WTC11 (cell line): ENCODE measurements around the gene FGFR2. TPM values are rescaled to one million over a fixed set of nuclear protein-coding genes. Genes with fewer than 3 reads are reported as not detected.

Source experiments
- ATAC-seq: fragments of 200-7000 bp; cut with Tn5 transposase; 2 replicates; pipeline ENCODE4 v1.10.0; 2021; ENCODE audit warnings: mild to moderate bottlenecking, moderate library complexity
- CTCF ChIA-PET: fragments of 300-600 bp; sonication (Branson Sonifier 250); formaldehyde crosslinking; loops from one replicate; lab custom pipeline; 2021; ENCODE audit warnings: antibody characterized with exemption; lab: Charles Lee
- POLR2A ChIA-PET: fragments of 350-600 bp; sonication (Branson Sonifier 250); formaldehyde crosslinking; loops from one replicate; lab custom pipeline; 2021; ENCODE audit warnings: antibody characterized with exemption; lab: Charles Lee
- DNase-seq: peaks from one replicate; pipeline ENCODE4 v3.0.0; 2021; ENCODE audit warnings: low spot score
- H3K27ac Mint-ChIP-seq: 2 replicates; pipeline ENCODE4 v1.8.0; 2021; ENCODE audit warnings: mixed read lengths
- H3K27me3 Mint-ChIP-seq: 2 replicates; pipeline ENCODE4 v1.8.0; 2021; ENCODE audit warnings: low read depth, mild to moderate bottlenecking, moderate library complexity, mixed read lengths
- H3K36me3 Mint-ChIP-seq: 2 replicates; pipeline ENCODE4 v1.8.0; 2021; ENCODE audit warnings: mixed read lengths
- H3K4me1 Mint-ChIP-seq: 2 replicates; pipeline ENCODE4 v1.8.0; 2022; ENCODE audit warnings: mixed read lengths
- H3K4me3 Mint-ChIP-seq: 2 replicates; pipeline ENCODE4 v1.8.0; 2021; ENCODE audit warnings: mild to moderate bottlenecking, moderate library complexity, mixed read lengths
- H3K9me3 Mint-ChIP-seq: 2 replicates; pipeline ENCODE4 v1.8.0; 2021; ENCODE audit warnings: mixed read lengths
- ATF2 ChIP-seq: sonication (generic); formaldehyde crosslinking; IDR thresholded peaks from 2 replicates; pipeline ENCODE4 v1.8.1; 2022; ENCODE audit warnings: low read depth, missing genetic modification reagents, borderline replicate concordance
- ELF4 ChIP-seq: sonication (generic); formaldehyde crosslinking; IDR thresholded peaks from 2 replicates; pipeline ENCODE4 v1.8.1; 2022; ENCODE audit warnings: low read depth, mild to moderate bottlenecking, moderate library complexity, missing genetic modification reagents
- HMGXB4 ChIP-seq: sonication (generic); formaldehyde crosslinking; IDR thresholded peaks from 2 replicates; pipeline ENCODE4 v1.8.1; 2023; ENCODE audit warnings: mild to moderate bottlenecking, moderate library complexity, missing genetic modification reagents
- KAT7 ChIP-seq: sonication (generic); formaldehyde crosslinking; IDR thresholded peaks from 2 replicates; pipeline ENCODE4 v1.8.1; 2023; ENCODE audit warnings: missing genetic modification reagents, mild to moderate bottlenecking, borderline replicate concordance
- NFYB ChIP-seq: sonication (generic); formaldehyde crosslinking; conservative IDR thresholded peaks from 2 replicates; pipeline ENCODE4 v1.8.0; 2022; ENCODE audit warnings: low read depth, missing genetic modification reagents
- NR3C1 ChIP-seq: sonication (generic); formaldehyde crosslinking; conservative IDR thresholded peaks from 2 replicates; pipeline ENCODE4 v1.8.1; 2023; ENCODE audit warnings: low read depth, mild to moderate bottlenecking, missing genetic modification reagents
- TCF7 ChIP-seq: sonication (generic); formaldehyde crosslinking; IDR thresholded peaks from 2 replicates; pipeline ENCODE4 v1.8.0; 2022; ENCODE audit warnings: mild to moderate bottlenecking, low read depth, missing genetic modification reagents, moderate library complexity
- ZNF232 ChIP-seq: sonication (generic); formaldehyde crosslinking; IDR thresholded peaks from 2 replicates; pipeline ENCODE4 v1.8.0; 2022; ENCODE audit warnings: mild to moderate bottlenecking, missing genetic modification reagents
- ZNF416 ChIP-seq: fragments of 250-450 bp; sonication (Bioruptor Pico); IDR thresholded peaks from 2 replicates; pipeline ENCODE4 v1.9.0; 2021; ENCODE audit warnings: mild to moderate bottlenecking, inconsistent platforms
- ZNF671 ChIP-seq: fragments of 250-450 bp; sonication (Bioruptor Pico); IDR thresholded peaks from 2 replicates; pipeline ENCODE4 v1.8.0; 2021; ENCODE audit warnings: mild to moderate bottlenecking
- ZSCAN18 ChIP-seq: fragments of 250-450 bp; sonication (Bioruptor Pico); IDR thresholded peaks from 2 replicates; pipeline ENCODE4 v2.1.2; 2022; ENCODE audit warnings: mild to moderate bottlenecking, moderate library complexity
- total RNA-seq: library from RNA; stranded (reverse); gene quantifications from 3 replicates; pipeline ENCODE4 v1.2.3, GENCODE V29; 2021
- TF ChIP-seq, protein P1 (sequence below): fragments of 250-450 bp; sonication (Bioruptor Pico); IDR thresholded peaks from 2 replicates; pipeline ENCODE4 v1.9.0; 2021; ENCODE audit warnings: mild to moderate bottlenecking, borderline replicate concordance
- TF ChIP-seq, protein P2 (sequence below): sonication (generic); formaldehyde crosslinking; IDR thresholded peaks from 2 replicates; pipeline ENCODE4 v1.8.1; 2023; ENCODE audit warnings: mild to moderate bottlenecking, missing genetic modification reagents, borderline replicate concordance

Gene FGFR2
- total RNA-seq, 1 experiment from 2014 or later: 95.0 TPM

- TF ChIP-seq, protein P1, sequence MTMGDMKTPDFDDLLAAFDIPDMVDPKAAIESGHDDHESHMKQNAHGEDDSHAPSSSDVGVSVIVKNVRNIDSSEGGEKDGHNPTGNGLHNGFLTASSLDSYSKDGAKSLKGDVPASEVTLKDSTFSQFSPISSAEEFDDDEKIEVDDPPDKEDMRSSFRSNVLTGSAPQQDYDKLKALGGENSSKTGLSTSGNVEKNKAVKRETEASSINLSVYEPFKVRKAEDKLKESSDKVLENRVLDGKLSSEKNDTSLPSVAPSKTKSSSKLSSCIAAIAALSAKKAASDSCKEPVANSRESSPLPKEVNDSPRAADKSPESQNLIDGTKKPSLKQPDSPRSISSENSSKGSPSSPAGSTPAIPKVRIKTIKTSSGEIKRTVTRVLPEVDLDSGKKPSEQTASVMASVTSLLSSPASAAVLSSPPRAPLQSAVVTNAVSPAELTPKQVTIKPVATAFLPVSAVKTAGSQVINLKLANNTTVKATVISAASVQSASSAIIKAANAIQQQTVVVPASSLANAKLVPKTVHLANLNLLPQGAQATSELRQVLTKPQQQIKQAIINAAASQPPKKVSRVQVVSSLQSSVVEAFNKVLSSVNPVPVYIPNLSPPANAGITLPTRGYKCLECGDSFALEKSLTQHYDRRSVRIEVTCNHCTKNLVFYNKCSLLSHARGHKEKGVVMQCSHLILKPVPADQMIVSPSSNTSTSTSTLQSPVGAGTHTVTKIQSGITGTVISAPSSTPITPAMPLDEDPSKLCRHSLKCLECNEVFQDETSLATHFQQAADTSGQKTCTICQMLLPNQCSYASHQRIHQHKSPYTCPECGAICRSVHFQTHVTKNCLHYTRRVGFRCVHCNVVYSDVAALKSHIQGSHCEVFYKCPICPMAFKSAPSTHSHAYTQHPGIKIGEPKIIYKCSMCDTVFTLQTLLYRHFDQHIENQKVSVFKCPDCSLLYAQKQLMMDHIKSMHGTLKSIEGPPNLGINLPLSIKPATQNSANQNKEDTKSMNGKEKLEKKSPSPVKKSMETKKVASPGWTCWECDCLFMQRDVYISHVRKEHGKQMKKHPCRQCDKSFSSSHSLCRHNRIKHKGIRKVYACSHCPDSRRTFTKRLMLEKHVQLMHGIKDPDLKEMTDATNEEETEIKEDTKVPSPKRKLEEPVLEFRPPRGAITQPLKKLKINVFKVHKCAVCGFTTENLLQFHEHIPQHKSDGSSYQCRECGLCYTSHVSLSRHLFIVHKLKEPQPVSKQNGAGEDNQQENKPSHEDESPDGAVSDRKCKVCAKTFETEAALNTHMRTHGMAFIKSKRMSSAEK (CRISPR knock-in tag): no peak
- TF ChIP-seq TCF7 (CRISPR knock-in tag) (no peak), ZNF232 (CRISPR knock-in tag) (no peak), NR3C1 (CRISPR knock-in tag) (no peak), KAT7 (CRISPR knock-in tag) (no peak), ELF4 (no peak), NFYB (CRISPR knock-in tag) (no peak), ZNF416 (CRISPR knock-in tag) (no peak)
- TF ChIP-seq, all 79 proteins: peak for 0
Measured at GRCh38 chr10:121514141-121514865, 83.9 kb downstream of the FGFR2 start (continued).

GRCh38 chr10:121511943-121512342 is 86.3 kb downstream of the FGFR2 start:
- H3K27me3 Mint-ChIP-seq: no peaks in the 10 kb centered on the region
- peak overlapping the region; percentile 29; the same call in 1 of the 2 replicates for H3K27ac Mint-ChIP-seq
- no peak for TF ChIP-seq ZSCAN18 (CRISPR knock-in tag)
- no peak for TF ChIP-seq ATF2 (CRISPR knock-in tag)
- TF ChIP-seq ZNF671: no peak
- no peak for TF ChIP-seq HMGXB4 (CRISPR knock-in tag)
- TF ChIP-seq, protein P2, sequence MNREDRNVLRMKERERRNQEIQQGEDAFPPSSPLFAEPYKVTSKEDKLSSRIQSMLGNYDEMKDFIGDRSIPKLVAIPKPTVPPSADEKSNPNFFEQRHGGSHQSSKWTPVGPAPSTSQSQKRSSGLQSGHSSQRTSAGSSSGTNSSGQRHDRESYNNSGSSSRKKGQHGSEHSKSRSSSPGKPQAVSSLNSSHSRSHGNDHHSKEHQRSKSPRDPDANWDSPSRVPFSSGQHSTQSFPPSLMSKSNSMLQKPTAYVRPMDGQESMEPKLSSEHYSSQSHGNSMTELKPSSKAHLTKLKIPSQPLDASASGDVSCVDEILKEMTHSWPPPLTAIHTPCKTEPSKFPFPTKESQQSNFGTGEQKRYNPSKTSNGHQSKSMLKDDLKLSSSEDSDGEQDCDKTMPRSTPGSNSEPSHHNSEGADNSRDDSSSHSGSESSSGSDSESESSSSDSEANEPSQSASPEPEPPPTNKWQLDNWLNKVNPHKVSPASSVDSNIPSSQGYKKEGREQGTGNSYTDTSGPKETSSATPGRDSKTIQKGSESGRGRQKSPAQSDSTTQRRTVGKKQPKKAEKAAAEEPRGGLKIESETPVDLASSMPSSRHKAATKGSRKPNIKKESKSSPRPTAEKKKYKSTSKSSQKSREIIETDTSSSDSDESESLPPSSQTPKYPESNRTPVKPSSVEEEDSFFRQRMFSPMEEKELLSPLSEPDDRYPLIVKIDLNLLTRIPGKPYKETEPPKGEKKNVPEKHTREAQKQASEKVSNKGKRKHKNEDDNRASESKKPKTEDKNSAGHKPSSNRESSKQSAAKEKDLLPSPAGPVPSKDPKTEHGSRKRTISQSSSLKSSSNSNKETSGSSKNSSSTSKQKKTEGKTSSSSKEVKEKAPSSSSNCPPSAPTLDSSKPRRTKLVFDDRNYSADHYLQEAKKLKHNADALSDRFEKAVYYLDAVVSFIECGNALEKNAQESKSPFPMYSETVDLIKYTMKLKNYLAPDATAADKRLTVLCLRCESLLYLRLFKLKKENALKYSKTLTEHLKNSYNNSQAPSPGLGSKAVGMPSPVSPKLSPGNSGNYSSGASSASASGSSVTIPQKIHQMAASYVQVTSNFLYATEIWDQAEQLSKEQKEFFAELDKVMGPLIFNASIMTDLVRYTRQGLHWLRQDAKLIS (CRISPR knock-in tag): no peak
- peaks cover 57% of the 10 kb centered on the region for H3K4me1 Mint-ChIP-seq
- ATAC-seq: peak; percentile 50; the same call in 1 of the 2 replicates
- no peaks in the 10 kb centered on the region for H3K9me3 Mint-ChIP-seq
- H3K4me3 Mint-ChIP-seq: no peak overlapping the region
- ChIA-PET POLR2A (no interaction called here), CTCF (no interaction called here)
- peaks cover 68% of the 10 kb centered on the region for H3K36me3 Mint-ChIP-seq
- DNase-seq: no peak
